Vagina (tissue), 2 donors: Measurements from ENCODE around the gene SPAG16.

ENCODE experiments used
- CTCF ChIP-seq, 3 experiments: fragments of 450-650 bp in 2 of 3; fragments of 200-600 bp in 1 of 3; sonication (generic) in 1 of 3; IDR thresholded peaks; one replicate each; pipeline ENCODE4 v1.5.1; 2017 to 2019; ENCODE audit warnings: antibody characterized with exemption in 3 of 3, mild to moderate bottlenecking in 2 of 3, moderate library complexity in 2 of 3
- POLR2AphosphoS5 ChIP-seq, 2 donors: sonication (generic); formaldehyde crosslinking; IDR thresholded peaks; one replicate each; pipeline ENCODE4 v1.9.0; 2017; ENCODE audit warnings: antibody characterized with exemption in 2 of 2, mild to moderate bottlenecking in 2 of 2, low read depth in 1 of 2; ENCODE audit not compliant: insufficient read depth in 1 of 2

DNA sequence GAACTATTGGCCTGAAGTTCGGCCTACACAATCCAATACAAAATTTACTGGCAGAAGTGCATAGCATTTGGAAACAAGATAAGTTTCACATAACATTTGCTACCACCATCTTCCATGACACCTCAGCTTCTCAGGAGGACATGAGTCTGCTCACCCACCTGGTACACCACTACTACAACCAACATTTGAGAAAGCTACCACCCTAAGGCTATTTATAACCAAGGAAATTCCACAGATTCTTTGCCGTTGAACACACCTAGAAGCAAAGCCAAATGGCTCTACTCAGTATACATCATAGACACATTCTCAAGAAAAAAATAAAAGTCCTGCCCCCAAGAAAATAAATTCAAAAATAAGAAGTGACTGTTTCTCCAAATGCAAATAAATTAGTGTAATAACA is 145.3 kb downstream of the SPAG16 start:
- no peak for TF ChIP-seq POLR2AphosphoS5 (IDR thresholded peaks at IDR 0.05; ENCODE audit: insufficient read depth in 1 of 2, low read depth in 1 of 2)
- no peak for TF ChIP-seq CTCF (IDR thresholded peaks at IDR 0.05)
